Endodermal cell (in vitro differentiated cells): ENCODE measurements around the gene MUSK. TPM values are rescaled to one million over a fixed set of nuclear protein-coding genes. Genes with fewer than 3 reads are reported as not detected.
"Not testable (repeated sequence)": the region's sequence is repeated elsewhere in the genome, so short reads cannot be mapped to it uniquely, and the experiment has no call there.

Experiments used
- DNase-seq: peaks from one replicate; pipeline ENCODE4 v3.0.0-alpha.2; 2017
- H3K27ac ChIP-seq: 2 replicates; pipeline ENCODE4 v1.5.1; 2013; ENCODE audit warnings: mild to moderate bottlenecking, low read depth, low read length, moderate library complexity
- H3K27me3 ChIP-seq: 2 replicates; pipeline ENCODE4 v1.6.1; 2013; ENCODE audit warnings: mild to moderate bottlenecking, low read length, moderate library complexity; ENCODE audit not compliant: insufficient read depth, control insufficient read depth, poor library complexity, severe bottlenecking
- H3K36me3 ChIP-seq: 2 replicates; pipeline ENCODE4 v1.7.0; 2013; ENCODE audit warnings: mild to moderate bottlenecking, low read length, moderate library complexity; ENCODE audit not compliant: control insufficient read depth, insufficient read depth
- H3K4me1 ChIP-seq: one replicate; pipeline ENCODE4 v1.7.0; 2013; ENCODE audit warnings: low read length; ENCODE audit not compliant: control insufficient read depth, insufficient read depth
- H3K4me3 ChIP-seq: 2 replicates; pipeline ENCODE4 v1.5.1; 2013; ENCODE audit warnings: mild to moderate bottlenecking, low read length, moderate library complexity
- H3K9ac ChIP-seq: 2 replicates; pipeline ENCODE4 v1.6.1; 2013; ENCODE audit warnings: mild to moderate bottlenecking, low read length, moderate library complexity; ENCODE audit not compliant: poor library complexity, severe bottlenecking; ENCODE audit errors: extremely low read depth
- H3K9me3 ChIP-seq: 2 replicates; pipeline ENCODE4 v1.6.1; 2013; ENCODE audit warnings: mild to moderate bottlenecking, low read length, moderate library complexity; ENCODE audit not compliant: control insufficient read depth
- H3K27ac Mint-ChIP-seq: 2 replicates; pipeline ENCODE4 v1.8.0; 2020; ENCODE audit warnings: mixed read lengths
- H3K27me3 Mint-ChIP-seq: 2 replicates; pipeline ENCODE4 v1.8.0; 2021; ENCODE audit warnings: mild to moderate bottlenecking, mixed read lengths; ENCODE audit not compliant: insufficient read depth
- H3K36me3 Mint-ChIP-seq: 2 replicates; pipeline ENCODE4 v1.8.0; 2020; ENCODE audit warnings: low read depth, mixed read lengths
- H3K4me1 Mint-ChIP-seq: 2 replicates; pipeline ENCODE4 v1.8.0; 2020; ENCODE audit warnings: mixed read lengths
- H3K4me3 Mint-ChIP-seq: 2 replicates; pipeline ENCODE4 v1.8.0; 2020; ENCODE audit warnings: mild to moderate bottlenecking, moderate library complexity, mixed read lengths
- H3K9me3 Mint-ChIP-seq: 2 replicates; pipeline ENCODE4 v1.8.0; 2020; ENCODE audit warnings: mild to moderate bottlenecking, mixed read lengths
- WGBS, 2 experiments: methylation state at CpG; one replicate each; pipeline versions ENCODE4 v1.1.5 to v1.1.7; 2013; ENCODE audit warnings: missing lambda C conversion rate in 2 of 2, mixed read lengths in 1 of 2; ENCODE audit not compliant: insufficient coverage in 1 of 2, insufficient read length in 1 of 2; 5-methylcytosine and 5-hydroxymethylcytosine counted together
- total RNA-seq, 2 donors: library from RNA; stranded (reverse); fragmentation: NEBNext Ultra II Directional in 1 of 2; extraction: Animal tissue kit (Norgen Biotek cat#: 25700) in 1 of 2; gene quantifications; 2 replicates in 1 of 2; 3 replicates in 1 of 2; pipeline ENCODE4 v1.2.1, GENCODE V29; 2021
- TF ChIP-seq, protein P1 (sequence below): fragments of 200-600 bp; sonication (generic); conservative IDR thresholded peaks from 2 replicates; pipeline ENCODE4 v1.5.0; 2021; ENCODE audit warnings: antibody characterized with exemption, mild to moderate bottlenecking

MUSK gene
- total RNA-seq, 2 donors from 2014 or later: not detected

DNA sequence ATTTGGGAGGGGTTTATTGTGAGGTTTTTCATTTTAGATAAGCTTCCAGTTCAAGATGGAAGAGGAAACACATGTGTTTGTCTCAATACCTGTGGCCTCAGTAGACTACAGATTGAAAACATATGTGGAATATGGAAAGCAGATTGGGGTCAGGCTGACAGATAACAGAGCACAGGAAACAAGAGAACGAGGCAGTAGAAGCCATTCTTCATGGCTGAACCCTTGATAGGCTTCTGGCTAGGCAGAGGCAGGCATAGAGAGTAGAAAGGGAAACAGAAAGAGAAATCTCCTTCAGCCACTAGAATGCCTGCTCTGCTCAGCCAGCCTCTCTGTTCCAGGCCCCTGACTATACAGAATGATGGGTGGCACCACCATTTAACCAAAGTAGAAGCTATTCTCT is 152.5 kb downstream of the MUSK start:
- peaks cover 2% of the 10 kb centered on the region for H3K27me3 Mint-ChIP-seq
- H3K27ac Mint-ChIP-seq: no peak overlapping the region
- WGBS, 2 experiments: 67 to 76% methylated on average over 1 of the region's 1 CpG
- Histone ChIP-seq H3K27me3 (no peaks in the 10 kb centered on the region), H3K36me3 (no peaks in the 10 kb centered on the region), H3K9ac (no peak overlapping the region), H3K9me3 (no peaks in the 10 kb centered on the region), H3K27ac (no peak overlapping the region), H3K4me1 (no peaks in the 10 kb centered on the region), H3K4me3 (no peak overlapping the region)
- no peak overlapping the region for H3K4me3 Mint-ChIP-seq
- DNase-seq: no peak
- no peaks in the 10 kb centered on the region for H3K9me3 Mint-ChIP-seq
- TF ChIP-seq, protein P1, sequence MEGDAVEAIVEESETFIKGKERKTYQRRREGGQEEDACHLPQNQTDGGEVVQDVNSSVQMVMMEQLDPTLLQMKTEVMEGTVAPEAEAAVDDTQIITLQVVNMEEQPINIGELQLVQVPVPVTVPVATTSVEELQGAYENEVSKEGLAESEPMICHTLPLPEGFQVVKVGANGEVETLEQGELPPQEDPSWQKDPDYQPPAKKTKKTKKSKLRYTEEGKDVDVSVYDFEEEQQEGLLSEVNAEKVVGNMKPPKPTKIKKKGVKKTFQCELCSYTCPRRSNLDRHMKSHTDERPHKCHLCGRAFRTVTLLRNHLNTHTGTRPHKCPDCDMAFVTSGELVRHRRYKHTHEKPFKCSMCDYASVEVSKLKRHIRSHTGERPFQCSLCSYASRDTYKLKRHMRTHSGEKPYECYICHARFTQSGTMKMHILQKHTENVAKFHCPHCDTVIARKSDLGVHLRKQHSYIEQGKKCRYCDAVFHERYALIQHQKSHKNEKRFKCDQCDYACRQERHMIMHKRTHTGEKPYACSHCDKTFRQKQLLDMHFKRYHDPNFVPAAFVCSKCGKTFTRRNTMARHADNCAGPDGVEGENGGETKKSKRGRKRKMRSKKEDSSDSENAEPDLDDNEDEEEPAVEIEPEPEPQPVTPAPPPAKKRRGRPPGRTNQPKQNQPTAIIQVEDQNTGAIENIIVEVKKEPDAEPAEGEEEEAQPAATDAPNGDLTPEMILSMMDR: no peak
- no peaks in the 10 kb centered on the region for H3K36me3 Mint-ChIP-seq
- H3K4me1 Mint-ChIP-seq: no peaks in the 10 kb centered on the region

DNA sequence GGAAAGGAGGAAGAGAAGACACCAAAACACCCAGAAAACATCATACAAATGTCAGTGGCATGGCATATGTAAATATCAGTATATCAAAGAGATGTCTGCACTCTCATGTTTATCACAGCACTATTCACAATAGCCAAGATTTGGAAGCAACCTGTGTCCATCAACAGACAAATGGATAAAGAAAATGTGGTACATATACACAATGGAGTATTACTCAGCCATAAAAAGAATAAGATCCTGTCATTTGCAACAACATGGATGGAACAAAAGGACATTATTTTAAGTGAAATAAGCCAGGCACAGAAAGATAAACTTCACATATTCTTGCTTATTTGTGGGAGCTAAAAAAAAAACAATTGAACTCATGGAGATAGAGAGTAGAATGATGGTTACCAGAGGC is 156.5 kb downstream of the MUSK start:
- H3K4me3 ChIP-seq, H3K4me1 Mint-ChIP-seq, H3K36me3 ChIP-seq, H3K27me3 ChIP-seq, H3K27me3 Mint-ChIP-seq, H3K27ac Mint-ChIP-seq, H3K27ac ChIP-seq, H3K9ac ChIP-seq, H3K4me1 ChIP-seq, DNase-seq, H3K4me3 Mint-ChIP-seq, H3K36me3 Mint-ChIP-seq: not testable (repeated sequence)
- peaks cover 15% of the 10 kb centered on the region for H3K9me3 ChIP-seq
- H3K9me3 Mint-ChIP-seq: peaks cover 23% of the 10 kb centered on the region

DNA sequence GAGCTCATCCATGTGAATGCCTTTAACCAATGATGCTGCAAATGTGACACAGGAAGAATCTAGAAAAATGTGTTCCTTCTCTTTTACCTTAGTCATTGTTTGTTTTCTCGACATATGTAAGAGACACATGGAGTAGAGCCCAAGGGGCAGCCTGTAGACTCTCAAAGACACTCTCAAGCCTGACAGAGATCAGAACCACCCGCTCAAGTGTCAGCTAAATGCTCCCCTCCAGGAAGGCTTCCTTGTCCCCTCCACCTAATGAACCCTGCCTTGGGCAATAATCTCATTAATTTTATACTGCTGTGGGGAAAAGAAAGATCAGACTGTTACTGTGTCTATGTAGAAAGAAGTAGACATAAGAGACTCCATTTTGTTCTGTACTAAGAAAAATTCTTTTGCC is 157.4 kb downstream of the MUSK start:
- WGBS, 2 experiments: 87% methylated on average over 2 of the region's 2 CpGs; no CpG with 5 or more reads in 1 of the 2 experiments
- no peak overlapping the region for H3K27ac Mint-ChIP-seq
- no peaks in the 10 kb centered on the region for H3K27me3 ChIP-seq

DNA sequence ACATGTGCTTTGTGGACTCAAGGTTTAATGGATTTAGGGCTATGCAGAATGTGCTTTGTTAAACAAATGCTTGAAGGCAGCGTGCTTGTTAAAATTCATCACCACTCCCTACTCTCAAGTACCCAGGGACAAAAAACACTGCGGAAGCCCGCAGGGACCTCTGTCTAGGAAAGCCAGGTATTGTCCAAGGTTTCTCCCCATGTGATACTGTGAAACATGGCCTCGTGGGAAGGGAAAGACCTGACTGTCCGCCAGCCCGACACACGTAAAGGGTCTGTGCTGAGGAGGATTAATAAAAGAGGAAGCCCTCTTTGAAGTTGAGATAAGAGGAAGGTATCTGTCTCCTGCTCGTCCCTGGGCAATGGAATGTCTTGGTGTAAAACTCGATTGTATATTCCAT is 157.8 kb downstream of the MUSK start:
- not testable (repeated sequence) for H3K9ac ChIP-seq, DNase-seq, H3K4me3 Mint-ChIP-seq, H3K27ac ChIP-seq, H3K36me3 Mint-ChIP-seq, H3K4me3 ChIP-seq, H3K27ac Mint-ChIP-seq, H3K27me3 ChIP-seq, H3K27me3 Mint-ChIP-seq, H3K36me3 ChIP-seq, H3K4me1 Mint-ChIP-seq, H3K4me1 ChIP-seq
- 73 to 74% methylated on average over 4 to 9 of the region's 9 CpGs for WGBS, 2 experiments
- H3K9me3 Mint-ChIP-seq: peaks cover 23% of the 10 kb centered on the region
- peaks cover 15% of the 10 kb centered on the region for H3K9me3 ChIP-seq

More for the DNA sequence above, 157.4 kb downstream of the MUSK start:
- no peak overlapping the region for H3K4me3 ChIP-seq
- TF ChIP-seq, protein P1: no peak
- no peak overlapping the region for H3K9ac ChIP-seq
- H3K36me3 ChIP-seq: no peaks in the 10 kb centered on the region
- Mint-ChIP-seq H3K4me3 (no peak overlapping the region), H3K27me3 (peaks cover 6% of the 10 kb centered on the region), H3K4me1 (no peaks in the 10 kb centered on the region), H3K9me3 (peaks cover 23% of the 10 kb centered on the region), H3K36me3 (peaks cover 6% of the 10 kb centered on the region)
- no peaks in the 10 kb centered on the region for H3K4me1 ChIP-seq
- H3K9me3 ChIP-seq: peaks cover 15% of the 10 kb centered on the region
- no peak for DNase-seq
- H3K27ac ChIP-seq: no peak overlapping the region
